Glutamatergic neuron (in vitro differentiated cells): ENCODE results near the gene RPL6. TPM values are rescaled to one million over a fixed set of nuclear protein-coding genes. Genes with fewer than 3 reads are reported as not detected.
"Not testable (repeated sequence)": the region's sequence is repeated elsewhere in the genome, so short reads cannot be mapped to it uniquely, and the experiment has no call there.

ENCODE experiments used
- DNase-seq: peaks from one replicate; pipeline ENCODE4 v3.0.0; 2022
- H3K27ac Mint-ChIP-seq: one replicate; pipeline ENCODE4 v1.8.0; 2020; ENCODE audit warnings: mild to moderate bottlenecking, mixed read lengths, inconsistent platforms; ENCODE audit not compliant: unreplicated experiment
- H3K27me3 Mint-ChIP-seq: one replicate; pipeline ENCODE4 v1.8.0; 2020; ENCODE audit warnings: mild to moderate bottlenecking, moderate library complexity, mixed read lengths, inconsistent platforms; ENCODE audit not compliant: unreplicated experiment
- H3K36me3 Mint-ChIP-seq: one replicate; pipeline ENCODE4 v1.8.0; 2020; ENCODE audit warnings: mild to moderate bottlenecking, mixed read lengths, inconsistent platforms; ENCODE audit not compliant: unreplicated experiment
- H3K4me1 Mint-ChIP-seq: one replicate; pipeline ENCODE4 v1.8.0; 2020; ENCODE audit warnings: mild to moderate bottlenecking, low read depth, mixed read lengths, inconsistent platforms; ENCODE audit not compliant: unreplicated experiment
- H3K4me3 Mint-ChIP-seq: one replicate; pipeline ENCODE4 v1.8.0; 2020; ENCODE audit warnings: mild to moderate bottlenecking, mixed read lengths, inconsistent platforms; ENCODE audit not compliant: unreplicated experiment
- H3K9me3 Mint-ChIP-seq: one replicate; pipeline ENCODE4 v1.8.0; 2020; ENCODE audit warnings: mild to moderate bottlenecking, moderate library complexity, mixed read lengths, inconsistent platforms; ENCODE audit not compliant: unreplicated experiment
- CTCF ChIP-seq: fragments of 200-600 bp; sonication (generic); IDR thresholded peaks from one replicate; pipeline ENCODE4 v1.5.0; 2021; ENCODE audit not compliant: partially characterized antibody, unreplicated experiment
- total RNA-seq: library from RNA; stranded (reverse); fragmentation: NEBNext Ultra II Directional; extraction: Animal tissue kit (Norgen Biotek cat#: 25700); gene quantifications from one replicate; pipeline ENCODE4 v1.2.1, GENCODE V29; 2021; ENCODE audit not compliant: unreplicated experiment

The RPL6 gene
- total RNA-seq, 1 donor from 2014 or later = 967 TPM

GRCh38 chr12:112401054-112401453, 8.4 kb downstream of the RPL6 start:
- Mint-ChIP-seq H3K27ac (no peak overlapping the region), H3K4me1 (no peaks in the 10 kb centered on the region), H3K4me3 (no peak overlapping the region), H3K9me3 (peaks cover 5% of the 10 kb centered on the region), H3K27me3 (peaks cover 3% of the 10 kb centered on the region), H3K36me3 (no peaks in the 10 kb centered on the region)
- DNase-seq = no peak
- no peak for TF ChIP-seq CTCF

- DNase-seq = no peak
- no peak overlapping the region for H3K4me3 Mint-ChIP-seq
- H3K4me1 Mint-ChIP-seq = no peaks in the 10 kb centered on the region
- H3K27ac Mint-ChIP-seq = no peak overlapping the region
- no peak for TF ChIP-seq CTCF
- peaks cover 2% of the 10 kb centered on the region for H3K27me3 Mint-ChIP-seq
- peaks cover 4% of the 10 kb centered on the region for H3K36me3 Mint-ChIP-seq
- H3K9me3 Mint-ChIP-seq = peaks cover 7% of the 10 kb centered on the region
These were observed 16.1 kb downstream of the RPL6 start for GRCh38 chr12:112393328-112393727.

GRCh38 chr12:112389922-112390654, 19.3 kb downstream of the RPL6 start:
- not testable (repeated sequence) for H3K27me3 Mint-ChIP-seq, H3K27ac Mint-ChIP-seq, H3K4me3 Mint-ChIP-seq, H3K36me3 Mint-ChIP-seq, H3K9me3 Mint-ChIP-seq, DNase-seq
- H3K4me1 Mint-ChIP-seq = peaks cover 15% of the 10 kb centered on the region

DNA sequence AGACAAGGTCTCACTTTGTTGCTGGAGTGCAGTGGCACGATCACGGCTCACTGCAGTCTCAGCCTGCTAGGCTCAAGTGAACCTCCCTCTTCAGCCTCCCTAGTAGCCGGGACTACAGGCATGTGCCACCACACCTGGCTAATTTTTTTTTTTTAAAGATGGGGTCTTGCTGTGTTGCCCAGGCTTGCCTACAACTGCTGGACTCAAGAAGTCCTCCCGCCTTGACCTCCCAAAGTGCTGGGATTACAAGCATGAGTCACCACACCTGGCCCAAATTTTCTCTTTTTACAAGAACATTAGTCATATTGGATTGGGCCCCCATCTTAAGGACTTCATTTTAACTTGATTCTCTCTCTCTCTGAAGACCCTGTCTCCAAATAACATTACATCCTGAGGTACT, 20.2 kb downstream of the RPL6 start:
- TF ChIP-seq CTCF = no peak
- Mint-ChIP-seq H3K4me1 (peaks cover 15% of the 10 kb centered on the region), H3K27ac (no peak overlapping the region), H3K4me3 (no peak overlapping the region), H3K9me3 (peaks cover 3% of the 10 kb centered on the region), H3K36me3 (no peaks in the 10 kb centered on the region), H3K27me3 (peaks cover 1% of the 10 kb centered on the region)
- DNase-seq = no peak

- Mint-ChIP-seq H3K27ac (peak overlapping the region; percentile 96), H3K36me3 (no peaks in the 10 kb centered on the region), H3K27me3 (peaks cover 4% of the 10 kb centered on the region), H3K9me3 (peaks cover 8% of the 10 kb centered on the region), H3K4me3 (peak overlapping the region; percentile 81), H3K4me1 (peaks cover 20% of the 10 kb centered on the region)
- peak; percentile 65 for DNase-seq
- no peak for TF ChIP-seq CTCF
These were observed 22.7 kb downstream of the RPL6 start for GRCh38 chr12:112386726-112387125.
